Activated T-cell treated with anti-CD3 and anti-CD28 coated beads, Interleukin-2, amount 50 U/mL, for 24 hours (primary cell): ENCODE data around the gene MKNK2.
"Not testable (repeated sequence)": the region's sequence is repeated elsewhere in the genome, so short reads cannot be mapped to it uniquely, and the experiment has no call there.

ENCODE experiments used
- DNase-seq: peaks from one replicate; pipeline ENCODE4 v3.0.0-alpha.2; 2020
- H3K27ac Mint-ChIP-seq: 2 replicates; pipeline ENCODE4 v1.8.0; 2020; ENCODE audit warnings: mild to moderate bottlenecking, mixed read lengths
- H3K27me3 Mint-ChIP-seq: 2 replicates; pipeline ENCODE4 v1.8.0; 2020; ENCODE audit warnings: mixed read lengths
- H3K36me3 Mint-ChIP-seq: 2 replicates; pipeline ENCODE4 v1.8.0; 2020; ENCODE audit warnings: low read depth, mixed read lengths
- H3K4me1 Mint-ChIP-seq: 2 replicates; pipeline ENCODE4 v1.8.0; 2020; ENCODE audit warnings: low read depth, mixed read lengths
- H3K4me3 Mint-ChIP-seq: 2 replicates; pipeline ENCODE4 v1.8.0; 2020; ENCODE audit warnings: mild to moderate bottlenecking, moderate library complexity, mixed read lengths
- H3K9me3 Mint-ChIP-seq: 2 replicates; pipeline ENCODE4 v1.8.0; 2020; ENCODE audit warnings: mixed read lengths

MKNK2 gene

GRCh38 chr19:2086695-2087620 lies 35.9 kb upstream of the MKNK2 start:
- H3K27me3 Mint-ChIP-seq, H3K9me3 Mint-ChIP-seq: not testable (repeated sequence)
- DNase-seq: peak; percentile 63
- H3K27ac Mint-ChIP-seq: peak overlapping the region; percentile 92
- H3K36me3 Mint-ChIP-seq: peaks cover 45% of the 10 kb centered on the region
- peaks cover 68% of the 10 kb centered on the region for H3K4me1 Mint-ChIP-seq
- H3K4me3 Mint-ChIP-seq: peak overlapping the region; percentile 96

DNA sequence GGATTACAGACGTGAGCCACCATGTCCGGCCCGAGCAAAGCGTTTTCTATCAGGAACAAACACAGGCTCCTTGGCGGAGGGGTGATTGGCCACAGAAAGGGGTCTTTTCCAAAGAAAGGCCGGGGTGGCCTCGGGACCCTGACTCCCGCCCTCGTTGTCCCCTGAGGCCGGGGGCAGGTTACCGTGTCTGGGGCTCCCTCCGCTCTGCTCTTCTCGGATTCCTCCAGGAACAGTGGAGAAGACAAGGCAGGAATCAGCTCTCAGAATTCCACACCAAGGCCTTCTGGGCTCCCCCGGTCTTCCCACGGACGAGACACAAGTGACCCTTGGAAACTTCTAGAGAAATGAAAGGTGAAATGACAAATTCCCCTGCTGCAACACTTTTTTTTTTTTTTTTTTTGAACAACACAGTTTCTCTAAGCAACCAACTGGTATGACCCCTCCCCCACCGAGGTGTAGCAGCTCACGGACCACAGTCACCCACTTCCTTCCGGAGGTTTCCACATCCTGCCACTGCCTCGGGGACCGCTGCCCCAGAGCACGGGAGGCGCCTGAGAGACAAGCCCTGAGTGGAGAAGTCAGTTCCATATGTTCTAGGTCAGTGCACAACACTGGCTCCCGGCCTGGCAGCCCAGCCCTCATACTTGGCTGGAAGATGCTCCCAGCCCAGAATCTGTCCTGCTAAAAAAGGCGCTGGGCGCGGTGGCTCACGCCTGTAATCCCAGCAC lies 34.1 kb upstream of the MKNK2 start:
- DNase-seq: peak; percentile 87
- peak overlapping the region; percentile 96 for H3K4me3 Mint-ChIP-seq
- peaks cover 54% of the 10 kb centered on the region for H3K36me3 Mint-ChIP-seq
- no peaks in the 10 kb centered on the region for H3K27me3 Mint-ChIP-seq
- H3K9me3 Mint-ChIP-seq: no peaks in the 10 kb centered on the region
- H3K27ac Mint-ChIP-seq: peak overlapping the region; percentile 98
- H3K4me1 Mint-ChIP-seq: peaks cover 70% of the 10 kb centered on the region

DNA sequence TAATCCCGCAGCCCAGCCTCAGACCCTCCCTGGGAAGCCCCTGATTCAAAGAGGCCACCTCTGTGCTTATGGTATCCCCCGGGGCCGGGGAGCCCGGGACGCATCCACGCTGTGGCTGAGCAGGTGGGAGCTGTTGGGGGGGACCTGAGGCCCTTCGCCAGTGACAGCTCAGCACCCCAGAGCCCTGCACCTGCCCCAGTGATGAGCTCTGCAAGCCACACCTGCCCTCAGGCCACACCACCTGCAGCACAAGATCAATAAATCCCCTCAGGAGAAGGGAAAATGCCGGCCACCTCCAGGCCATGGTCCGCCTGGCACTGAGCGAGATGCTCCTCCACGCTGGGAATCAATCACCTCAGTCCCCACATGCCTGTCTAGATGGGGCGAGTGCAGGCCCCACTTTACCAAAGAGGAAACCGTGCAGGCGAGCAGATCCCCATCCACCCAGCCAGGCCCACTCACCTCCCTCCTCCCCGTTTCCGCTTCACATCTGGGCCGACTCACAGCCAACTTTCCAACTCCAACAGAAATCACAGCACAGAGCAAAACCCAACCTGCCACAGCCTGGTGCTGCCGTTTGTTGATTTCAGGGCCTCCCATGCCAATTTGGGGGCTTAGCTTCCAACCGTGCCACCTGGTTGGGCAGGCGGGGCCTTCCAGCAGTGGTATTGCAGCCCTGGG lies 32.3 kb upstream of the MKNK2 start:
- Mint-ChIP-seq H3K27me3 (no peaks in the 10 kb centered on the region), H3K4me3 (peak overlapping the region; percentile 96), H3K36me3 (peaks cover 70% of the 10 kb centered on the region), H3K27ac (peak overlapping the region; percentile 98), H3K9me3 (no peaks in the 10 kb centered on the region), H3K4me1 (peaks cover 71% of the 10 kb centered on the region)
- DNase-seq: peak; percentile 76

DNA sequence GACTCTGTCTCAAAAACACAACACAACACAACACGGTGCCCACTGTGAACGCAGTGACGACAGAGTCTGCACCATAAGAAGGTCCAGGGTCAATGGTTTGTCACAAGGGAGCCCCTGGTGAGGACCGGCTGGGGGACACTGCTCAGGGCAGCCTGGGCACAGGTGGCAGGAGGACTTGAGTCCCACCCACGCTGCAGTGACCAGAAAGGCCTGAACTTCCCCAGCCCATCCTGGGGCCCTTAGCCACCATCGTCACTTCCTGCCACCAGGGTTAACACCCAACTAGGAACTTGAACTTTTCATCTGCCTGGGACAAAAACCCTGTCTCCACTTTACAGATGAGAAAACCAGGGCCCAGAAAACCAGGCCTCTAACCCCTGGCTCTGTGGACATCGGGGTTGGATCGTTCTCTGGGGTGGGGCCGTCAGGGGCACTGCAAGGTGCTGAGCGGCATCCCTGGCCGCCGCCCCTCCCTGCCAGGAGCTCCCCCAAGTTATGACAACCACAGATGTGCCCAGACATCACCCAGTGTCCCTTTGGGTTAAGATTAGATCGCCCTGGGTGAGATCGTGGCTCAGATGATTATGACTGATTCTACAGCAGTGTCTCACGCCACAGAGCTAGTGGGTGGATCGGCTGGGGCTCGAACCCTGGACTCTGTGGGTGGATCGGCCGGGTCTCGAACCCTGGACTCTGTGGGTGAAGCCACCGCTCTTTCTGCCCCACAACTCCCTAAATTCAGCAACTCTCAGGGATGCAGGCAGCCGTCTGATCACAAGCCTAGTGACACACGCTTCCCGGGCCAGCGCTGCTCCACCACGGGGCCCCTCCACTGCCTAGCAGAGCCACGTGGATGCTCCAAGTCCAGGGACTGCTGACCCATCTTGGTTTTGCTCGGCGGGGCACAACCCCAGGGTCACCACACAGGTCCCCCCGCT lies 31.1 kb upstream of the MKNK2 start:
- H3K9me3 Mint-ChIP-seq: no peaks in the 10 kb centered on the region
- peaks cover 82% of the 10 kb centered on the region for H3K36me3 Mint-ChIP-seq
- H3K4me1 Mint-ChIP-seq: peaks cover 60% of the 10 kb centered on the region
- DNase-seq: peak; percentile 65
- peak overlapping the region; percentile 98 for H3K27ac Mint-ChIP-seq
- H3K27me3 Mint-ChIP-seq: no peaks in the 10 kb centered on the region
- peak overlapping the region; percentile 96 for H3K4me3 Mint-ChIP-seq

DNA sequence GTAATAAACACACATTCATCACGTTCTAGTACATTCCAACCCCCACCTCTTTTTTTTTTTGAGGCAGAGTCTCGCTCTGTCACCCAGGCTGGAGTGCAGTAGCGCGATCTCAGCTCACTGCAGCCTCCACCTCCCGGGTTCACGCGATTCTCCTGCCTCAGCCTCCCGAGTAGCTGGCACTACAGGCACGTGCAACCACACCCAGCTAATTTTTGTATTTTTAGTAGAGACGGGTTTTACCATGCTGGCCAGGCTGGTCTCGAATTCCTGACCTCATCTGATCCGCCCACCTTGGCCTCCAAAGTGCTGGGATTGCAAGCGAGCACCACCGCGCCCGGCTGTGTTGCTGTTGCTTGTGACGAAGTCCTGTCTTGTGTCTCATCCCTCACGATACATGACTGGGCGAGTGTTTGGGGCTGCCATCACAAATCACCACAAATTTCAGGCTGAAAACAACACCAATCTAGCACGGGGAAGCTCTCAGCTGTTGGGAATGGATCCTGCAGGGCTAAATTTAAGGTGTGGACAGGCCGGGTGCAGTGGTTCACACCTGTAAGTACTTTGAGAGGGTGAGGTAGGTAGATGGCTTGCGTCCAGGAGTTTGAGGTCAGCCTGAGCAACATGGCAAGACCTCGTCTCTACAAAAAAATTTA lies 29.4 kb upstream of the MKNK2 start:
- no peaks in the 10 kb centered on the region for H3K27me3 Mint-ChIP-seq
- peak overlapping the region; percentile 98 for H3K27ac Mint-ChIP-seq
- H3K4me1 Mint-ChIP-seq: peaks cover 47% of the 10 kb centered on the region
- no peaks in the 10 kb centered on the region for H3K9me3 Mint-ChIP-seq
- peak overlapping the region; percentile 96 for H3K4me3 Mint-ChIP-seq
- no peak for DNase-seq
- H3K36me3 Mint-ChIP-seq: peaks cover 97% of the 10 kb centered on the region

DNA sequence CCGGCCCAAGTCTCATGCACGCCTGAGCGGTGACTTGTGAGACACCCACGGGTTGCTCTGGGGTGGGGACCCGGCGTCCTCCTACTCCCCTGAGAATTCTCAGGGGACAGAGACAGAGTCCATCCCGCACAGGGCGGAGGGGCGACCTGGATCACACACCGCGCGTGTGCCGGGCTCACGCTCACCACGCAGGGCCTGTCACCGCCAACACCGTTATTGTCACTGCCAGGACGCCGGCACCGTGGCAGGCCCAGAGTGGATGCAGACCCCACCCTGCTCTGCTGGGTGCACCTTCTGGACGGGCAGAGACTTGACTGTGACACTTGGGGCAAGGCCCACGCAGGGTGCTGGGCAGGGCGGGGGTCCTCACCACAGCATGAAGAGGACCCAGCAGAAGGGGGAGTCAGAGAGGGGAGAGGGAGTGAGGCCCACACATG lies 28.8 kb upstream of the MKNK2 start:
- Mint-ChIP-seq H3K27me3 (no peaks in the 10 kb centered on the region), H3K4me1 (peaks cover 43% of the 10 kb centered on the region), H3K27ac (peak overlapping the region; percentile 98), H3K36me3 (peaks cover 97% of the 10 kb centered on the region), H3K4me3 (peak overlapping the region; percentile 96), H3K9me3 (no peaks in the 10 kb centered on the region)
- DNase-seq: no peak

- Mint-ChIP-seq H3K4me3 (peak overlapping the region; percentile 96), H3K36me3 (peaks cover 97% of the 10 kb centered on the region), H3K27ac (peak overlapping the region; percentile 98), H3K27me3 (no peaks in the 10 kb centered on the region), H3K4me1 (peaks cover 43% of the 10 kb centered on the region), H3K9me3 (no peaks in the 10 kb centered on the region)
- DNase-seq: no peak
These were observed 28.2 kb upstream of the MKNK2 start for GRCh38 chr19:2079076-2079864.

GRCh38 chr19:2077833-2078619 lies 27.0 kb upstream of the MKNK2 start:
- Mint-ChIP-seq H3K27ac (peak overlapping the region; percentile 98), H3K36me3 (peaks cover 96% of the 10 kb centered on the region), H3K9me3 (no peaks in the 10 kb centered on the region), H3K4me3 (no peak overlapping the region), H3K27me3 (no peaks in the 10 kb centered on the region), H3K4me1 (peaks cover 46% of the 10 kb centered on the region)
- DNase-seq: no peak

DNA sequence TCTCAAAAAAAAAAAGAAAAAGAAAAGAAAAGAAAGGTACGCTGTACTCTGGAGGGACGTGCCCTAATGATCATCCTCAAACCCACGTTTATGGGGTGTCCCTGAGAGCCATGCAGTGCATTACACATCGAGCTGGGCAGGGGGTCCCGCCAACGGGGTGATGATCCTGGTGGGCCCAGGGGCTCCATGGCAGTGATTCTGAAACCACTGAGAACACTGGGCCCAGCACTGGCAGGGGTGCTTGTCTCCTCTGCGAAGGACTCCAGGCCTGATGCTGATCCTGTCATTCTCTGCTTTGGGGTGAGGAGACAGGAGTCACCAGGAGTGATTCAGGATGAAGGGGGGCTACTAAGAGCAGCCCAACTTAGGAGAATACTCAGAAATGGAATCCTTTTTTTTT lies 26.4 kb upstream of the MKNK2 start:
- peaks cover 96% of the 10 kb centered on the region for H3K36me3 Mint-ChIP-seq
- no peak for DNase-seq
- H3K27me3 Mint-ChIP-seq: no peaks in the 10 kb centered on the region
- no peak overlapping the region for H3K4me3 Mint-ChIP-seq
- peak overlapping the region; percentile 98 for H3K27ac Mint-ChIP-seq
- H3K4me1 Mint-ChIP-seq: peaks cover 42% of the 10 kb centered on the region
- no peaks in the 10 kb centered on the region for H3K9me3 Mint-ChIP-seq

GRCh38 chr19:2076526-2076944 lies 25.5 kb upstream of the MKNK2 start:
- Mint-ChIP-seq H3K9me3 (no peaks in the 10 kb centered on the region), H3K36me3 (peaks cover 96% of the 10 kb centered on the region)

GRCh38 chr19:2072757-2073551 lies 21.9 kb upstream of the MKNK2 start:
- Mint-ChIP-seq H3K27me3 (no peaks in the 10 kb centered on the region), H3K36me3 (peaks cover 84% of the 10 kb centered on the region), H3K4me1 (peaks cover 18% of the 10 kb centered on the region), H3K27ac (peak overlapping the region; percentile 78), H3K9me3 (no peaks in the 10 kb centered on the region), H3K4me3 (no peak overlapping the region)
- no peak for DNase-seq

More at GRCh38 chr19:2076526-2076944, 25.5 kb upstream of the MKNK2 start:
- Mint-ChIP-seq H3K27me3 (no peaks in the 10 kb centered on the region), H3K4me1 (peaks cover 37% of the 10 kb centered on the region), H3K27ac (peak overlapping the region; percentile 26), H3K4me3 (no peak overlapping the region)
- no peak for DNase-seq
